HG02571 (cell line): ENCODE measurements around the gene CHPF.
A peak's percentile ranks its signal among the peaks of the same experiment; 100 is the strongest.

Source experiments
- ATAC-seq: cut with Tn5 transposase; IDR thresholded peaks from one replicate; pipeline ENCODE4 v1.9.1; 2021; ENCODE audit warnings: mild to moderate bottlenecking, moderate library complexity; ENCODE audit not compliant: unreplicated experiment

The CHPF gene

GRCh38 chr2:219553168-219553417 lies 9.5 kb upstream of the CHPF start:
- no peak for ATAC-seq

- ATAC-seq = peak; percentile 81
Observed at GRCh38 chr2:219552382-219553167, 9.0 kb upstream of the CHPF start.

DNA sequence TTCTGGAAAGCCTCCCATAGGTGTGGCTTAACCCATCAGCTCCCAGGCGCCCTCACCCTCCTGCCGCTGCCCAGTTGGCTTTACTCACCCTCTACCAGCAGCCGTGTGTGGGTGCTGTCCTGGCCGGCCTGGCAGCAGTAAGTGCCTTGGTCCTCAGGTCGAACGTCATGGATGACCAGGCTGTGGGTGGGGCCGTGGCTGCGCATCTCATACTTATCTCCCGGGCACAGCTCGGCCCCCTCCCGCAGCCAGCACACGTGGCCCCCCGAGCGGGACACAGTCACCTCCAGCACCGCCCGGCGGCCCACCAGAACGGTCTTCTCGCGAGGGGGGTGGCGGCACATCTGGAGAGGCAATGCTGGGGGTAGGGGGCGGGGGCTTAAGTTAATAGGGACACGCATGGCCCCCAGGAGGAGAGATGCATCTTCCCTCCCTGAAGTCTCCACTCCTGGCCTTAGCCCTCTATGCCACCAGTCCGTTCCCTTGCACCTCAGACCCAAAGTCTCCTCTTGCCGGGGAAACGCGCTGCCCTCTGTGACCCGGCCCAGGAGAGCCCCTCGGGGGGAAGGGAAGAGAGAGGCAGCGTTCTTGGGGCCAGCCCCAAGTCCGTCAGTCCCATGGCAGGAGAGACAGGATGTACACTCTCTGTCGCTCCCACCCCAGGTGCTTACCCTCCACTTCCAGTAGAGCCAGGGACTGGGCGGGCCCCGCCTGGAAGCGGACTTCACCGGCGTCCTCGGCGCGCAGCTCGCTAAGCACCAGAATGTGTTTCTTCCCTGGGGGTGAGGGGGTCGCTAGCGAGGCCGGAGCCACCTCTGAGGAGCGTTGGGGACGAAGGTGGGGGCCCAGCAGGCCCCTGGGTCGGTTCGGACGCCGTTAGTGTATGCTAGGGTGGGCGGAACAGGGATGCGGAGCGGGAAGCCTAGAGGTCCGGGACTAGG lies 8.1 kb upstream of the CHPF start:
- ATAC-seq = peak; percentile 8

- no peak for ATAC-seq
Observed at GRCh38 chr2:219549619-219550018, 6.0 kb upstream of the CHPF start.

DNA sequence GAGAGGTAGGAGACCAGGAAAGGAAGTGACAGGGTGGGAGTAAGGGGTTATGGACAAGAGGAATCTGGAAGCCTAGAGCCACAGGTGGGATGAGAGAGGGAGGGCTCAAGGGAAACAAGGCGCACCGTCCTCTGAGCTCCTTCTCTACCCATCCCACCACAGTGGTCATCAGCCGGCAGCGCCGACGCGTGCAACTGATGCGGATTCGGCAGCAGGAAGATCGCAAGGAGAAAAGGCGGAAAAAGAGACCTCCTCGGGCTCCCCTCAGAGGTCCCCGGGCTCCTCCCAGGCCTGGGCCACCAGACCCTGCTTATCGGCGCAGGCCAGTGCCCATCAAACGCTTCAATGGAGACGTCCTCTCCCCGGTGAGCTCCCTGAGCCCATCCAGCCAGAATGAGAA lies 5.4 kb upstream of the CHPF start:
- ATAC-seq = no peak

- no peak for ATAC-seq
Observed at GRCh38 chr2:219547621-219548020, 4.0 kb upstream of the CHPF start.

DNA sequence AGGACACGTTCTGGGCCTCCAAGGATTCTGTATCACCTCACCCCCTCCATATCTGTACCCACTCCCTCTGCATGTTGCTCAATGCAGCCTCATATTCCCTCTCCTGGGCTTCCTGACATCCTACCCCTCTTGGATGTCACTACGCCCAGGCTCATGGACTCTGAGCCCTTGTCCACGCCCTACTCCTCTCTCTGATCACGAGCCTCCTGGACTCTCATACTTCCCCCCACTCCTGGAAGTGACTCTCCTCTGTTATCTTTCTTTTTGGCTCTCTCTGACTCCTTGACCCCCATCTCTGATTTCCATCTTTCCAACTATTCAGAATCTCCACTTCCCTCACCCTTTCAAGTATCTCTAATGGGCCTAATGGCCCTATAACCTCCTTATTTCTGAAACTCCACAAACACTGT lies 2.3 kb upstream of the CHPF start:
- no peak for ATAC-seq

DNA sequence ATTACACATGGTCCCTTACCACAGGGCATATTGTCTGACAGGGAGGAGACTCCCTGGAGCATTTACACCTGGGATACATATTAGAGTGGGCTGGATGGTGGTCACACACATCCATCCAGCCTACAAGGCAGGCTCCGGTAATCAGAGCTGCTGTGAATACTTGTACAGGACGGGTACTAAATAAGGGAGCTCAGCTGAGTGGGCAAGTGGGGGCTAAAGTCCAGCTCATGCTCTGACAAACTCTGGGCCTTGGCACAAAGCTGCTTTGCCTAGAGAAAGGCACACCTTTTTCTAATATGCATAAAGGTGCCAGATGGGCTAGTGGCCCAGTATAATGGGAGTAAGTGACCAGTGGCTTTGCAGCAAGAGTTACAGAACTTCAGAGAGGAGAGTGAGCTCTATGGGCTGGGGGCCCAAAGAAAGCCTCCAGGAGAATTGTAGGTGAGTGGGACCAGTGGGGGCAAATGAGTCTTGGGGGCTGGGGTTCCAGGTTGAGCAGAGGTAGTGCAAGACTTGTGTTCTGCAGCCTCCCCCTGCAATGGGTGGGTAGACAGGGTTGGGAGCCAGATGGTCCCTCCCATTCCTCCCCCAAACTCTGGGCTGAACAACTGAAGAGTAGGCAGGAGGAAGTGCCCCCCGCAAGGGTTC lies 1.8 kb upstream of the CHPF start:
- ATAC-seq = no peak

DNA sequence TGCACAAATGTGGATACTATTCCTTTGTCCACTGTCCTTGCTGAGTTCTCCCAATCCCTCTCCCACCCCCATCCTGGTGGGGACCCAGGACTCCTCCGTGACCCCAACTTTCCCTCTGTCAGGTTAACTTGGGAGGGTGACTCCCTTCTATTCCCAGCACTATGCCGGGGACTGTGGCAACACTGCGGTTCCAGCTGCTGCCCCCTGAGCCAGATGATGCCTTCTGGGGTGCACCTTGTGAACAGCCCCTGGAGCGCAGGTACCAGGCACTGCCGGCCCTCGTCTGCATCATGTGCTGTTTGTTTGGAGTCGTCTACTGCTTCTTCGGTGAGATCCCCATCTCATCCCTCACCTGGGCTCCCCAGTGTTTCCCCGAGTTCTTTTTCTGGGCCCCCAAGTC lies 958 bp upstream of the CHPF start:
- ATAC-seq = no peak

DNA sequence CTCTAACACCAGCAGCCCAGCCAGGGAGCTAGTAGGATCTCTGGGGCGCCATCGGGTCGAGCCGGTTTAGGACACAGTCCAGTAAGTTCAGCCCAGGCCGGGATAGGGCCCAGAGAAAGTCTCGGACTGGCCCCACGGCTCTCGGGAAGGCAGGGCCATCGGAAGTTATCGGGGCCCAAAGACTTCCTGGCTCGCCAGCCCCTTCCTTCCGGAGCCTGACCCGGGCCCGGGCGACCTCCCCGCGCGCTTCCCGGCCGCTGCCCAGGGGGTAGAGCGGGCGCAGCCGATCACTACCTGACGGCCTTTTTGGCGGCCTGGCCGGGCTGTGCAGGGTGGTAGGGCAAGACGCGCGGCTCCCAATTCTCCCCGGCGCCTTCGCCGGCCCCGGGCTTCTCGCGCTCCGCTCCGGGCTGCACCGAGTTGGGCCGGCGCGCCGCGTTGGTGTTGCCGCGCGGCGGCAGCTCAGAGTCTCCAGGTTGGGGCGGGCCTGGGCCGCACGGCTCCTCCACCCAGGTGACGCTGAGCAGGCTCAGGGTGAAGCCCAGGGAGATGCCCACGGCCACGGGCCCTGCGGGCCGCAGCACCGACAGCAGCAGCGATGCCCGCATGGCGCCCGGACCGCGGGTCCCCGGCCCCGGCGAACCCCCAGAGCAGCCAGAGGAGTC lies 546 bp downstream of the CHPF start:
- ATAC-seq = peak; percentile 30

GRCh38 chr2:219541611-219542180 lies 1.9 kb downstream of the CHPF start:
- ATAC-seq = peak; percentile 42

- no peak for ATAC-seq
Observed at GRCh38 chr2:219540784-219541504, 2.7 kb downstream of the CHPF start.

GRCh38 chr2:219539926-219540678 lies 3.5 kb downstream of the CHPF start:
- no peak for ATAC-seq

DNA sequence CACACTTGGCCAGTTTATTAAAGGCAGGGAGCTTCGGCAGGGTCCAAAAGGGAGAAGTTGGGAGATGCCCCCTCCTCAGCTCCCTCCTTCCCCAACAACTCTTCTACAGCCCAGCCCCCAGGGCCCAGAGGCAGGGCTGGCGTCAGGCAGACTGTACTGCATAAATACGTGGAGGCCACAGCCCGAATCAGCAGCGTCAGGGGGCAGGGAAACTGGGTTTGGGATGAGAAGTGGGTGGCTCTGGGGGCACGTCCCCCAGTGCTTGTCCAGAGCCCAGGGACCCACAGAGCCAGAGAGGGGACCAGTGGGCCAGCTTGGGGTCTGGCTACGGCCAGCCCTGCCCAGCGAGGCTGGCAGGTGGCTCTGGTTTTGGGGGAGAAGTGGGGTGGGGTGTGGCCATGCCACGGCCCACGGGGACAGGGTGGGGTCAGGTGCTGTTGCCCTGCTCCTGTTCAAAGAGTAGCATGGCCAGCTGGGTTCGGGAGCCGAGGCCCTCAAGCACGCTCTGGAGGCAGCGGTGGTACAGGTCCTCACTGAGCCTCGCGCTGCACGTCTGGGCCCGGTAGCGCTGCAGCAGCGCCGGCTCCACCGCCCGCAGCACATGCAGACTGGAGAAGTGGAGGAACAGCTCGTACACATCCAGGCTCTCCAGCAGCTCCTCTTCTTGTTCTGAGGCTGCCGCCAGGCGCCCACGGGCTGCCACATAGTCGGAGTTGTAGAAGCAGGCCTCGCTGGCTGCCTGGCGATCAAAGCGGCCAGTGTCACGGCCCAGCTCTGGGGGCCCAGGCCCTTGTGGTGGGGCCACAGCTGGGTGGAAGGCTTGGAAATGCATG lies 4.4 kb downstream of the CHPF start:
- no peak for ATAC-seq

DNA sequence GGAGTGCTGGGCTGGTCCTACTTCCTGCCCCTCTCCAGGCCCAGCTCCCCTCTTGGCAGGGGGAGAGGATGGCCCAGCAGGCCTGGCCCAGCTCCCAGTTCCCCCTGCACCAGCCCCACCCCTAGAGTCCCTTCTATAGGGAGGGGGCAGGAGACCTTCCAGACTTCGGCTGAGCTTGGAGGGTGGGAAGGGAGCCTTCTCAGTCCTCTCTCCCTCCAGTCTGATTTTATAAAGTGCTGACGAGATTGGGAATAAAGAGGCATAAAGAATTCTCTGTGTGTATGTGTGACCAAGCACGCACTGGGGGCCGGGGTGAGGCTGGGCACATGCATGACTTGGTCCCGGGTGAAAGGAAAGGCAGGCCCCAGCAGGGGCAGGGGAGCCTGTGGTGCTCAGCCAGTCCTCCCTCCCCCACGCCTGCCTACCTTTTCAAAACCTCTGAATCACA lies 5.1 kb downstream of the CHPF start:
- no peak for ATAC-seq

DNA sequence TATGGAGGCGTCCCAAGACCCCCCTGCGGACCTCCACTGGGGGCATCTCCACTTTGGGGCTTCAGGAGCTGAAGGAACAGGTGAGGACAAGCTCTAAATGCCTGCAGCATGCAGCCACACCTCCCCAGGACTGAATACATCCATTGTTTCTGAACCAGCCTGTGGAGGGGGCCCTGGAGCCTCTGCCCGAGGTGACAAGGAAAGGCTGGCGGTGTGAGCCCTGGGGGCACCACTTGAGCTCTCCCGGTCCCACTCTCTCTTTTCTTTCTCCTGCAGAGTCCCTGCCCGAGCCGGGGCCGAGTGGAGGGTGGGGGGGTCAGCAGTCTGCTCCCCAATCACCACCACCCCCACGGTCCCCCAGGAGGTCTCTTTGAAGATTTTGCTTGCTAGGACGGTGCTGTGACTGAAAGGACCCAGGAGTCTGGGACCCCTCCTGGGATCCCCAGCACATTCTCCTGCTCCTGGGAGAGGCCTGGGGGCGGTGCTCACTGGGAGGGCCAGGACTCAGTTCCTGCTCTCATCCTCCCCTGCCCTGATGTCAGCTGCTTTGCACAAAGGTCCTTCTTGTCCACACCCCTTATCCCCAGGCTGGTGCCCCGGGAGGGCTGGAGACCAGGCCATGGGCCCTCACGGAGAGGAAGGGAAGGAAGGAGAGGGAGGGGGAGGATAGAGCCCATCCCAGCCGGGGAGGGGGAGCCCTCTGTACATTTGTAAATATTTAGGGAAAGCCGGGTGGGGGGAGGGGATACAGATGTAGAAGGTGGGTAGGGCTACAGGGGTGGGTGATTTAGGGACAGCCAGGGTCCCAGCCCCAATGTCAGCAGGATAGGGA lies 5.7 kb downstream of the CHPF start:
- ATAC-seq = no peak

- ATAC-seq = no peak
Observed at GRCh38 chr2:219536967-219537366, 6.6 kb downstream of the CHPF start.

GRCh38 chr2:219536425-219536824 lies 7.2 kb downstream of the CHPF start:
- no peak for ATAC-seq
